Measurements from ENCODE around the gene RIT1. TPM values are rescaled to one million over a fixed set of nuclear protein-coding genes. Genes with fewer than 3 reads are reported as not detected.

Gene RIT1
- total and polyA plus RNA-seq, 12 donors, result 10.3 to 54.0 (median 28.7) TPM

DNA sequence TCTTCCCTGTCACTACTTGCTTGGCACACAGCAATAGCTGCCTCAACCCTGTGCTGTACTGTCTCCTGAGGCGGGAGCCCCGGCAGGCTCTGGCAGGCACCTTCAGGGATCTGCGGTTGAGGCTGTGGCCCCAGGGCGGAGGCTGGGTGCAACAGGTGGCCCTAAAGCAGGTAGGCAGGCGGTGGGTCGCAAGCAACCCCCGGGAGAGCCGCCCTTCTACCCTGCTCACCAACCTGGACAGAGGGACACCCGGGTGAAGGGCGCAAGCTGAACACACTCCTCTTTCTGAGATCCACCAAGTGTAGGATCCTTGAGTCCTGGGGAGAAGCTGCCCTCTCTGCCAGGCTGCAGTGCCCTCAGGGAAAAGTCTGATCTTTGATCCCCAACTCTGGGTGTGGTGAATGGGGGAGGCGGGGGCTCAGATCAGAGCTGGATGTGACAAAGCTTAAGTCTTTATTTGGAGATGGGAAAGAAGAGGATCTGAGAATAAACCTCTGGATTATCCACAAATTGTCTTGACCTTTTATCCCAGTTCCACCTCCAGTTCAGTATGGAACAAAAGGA lies 31.5 kb upstream of the RIT1 start:
- 85 to 96% (median 92%) methylated on average over 9 to 11 of the region's 11 CpGs for WGBS, 4 donors
- intact Hi-C loops (cut with DNase I), result loop anchor here (5.0 to 10.0 kb wide), 2 partner anchors 122 to 125 kb away; partner anchors contain the start of gene RAB25 (in 1 of the 2)

DNA sequence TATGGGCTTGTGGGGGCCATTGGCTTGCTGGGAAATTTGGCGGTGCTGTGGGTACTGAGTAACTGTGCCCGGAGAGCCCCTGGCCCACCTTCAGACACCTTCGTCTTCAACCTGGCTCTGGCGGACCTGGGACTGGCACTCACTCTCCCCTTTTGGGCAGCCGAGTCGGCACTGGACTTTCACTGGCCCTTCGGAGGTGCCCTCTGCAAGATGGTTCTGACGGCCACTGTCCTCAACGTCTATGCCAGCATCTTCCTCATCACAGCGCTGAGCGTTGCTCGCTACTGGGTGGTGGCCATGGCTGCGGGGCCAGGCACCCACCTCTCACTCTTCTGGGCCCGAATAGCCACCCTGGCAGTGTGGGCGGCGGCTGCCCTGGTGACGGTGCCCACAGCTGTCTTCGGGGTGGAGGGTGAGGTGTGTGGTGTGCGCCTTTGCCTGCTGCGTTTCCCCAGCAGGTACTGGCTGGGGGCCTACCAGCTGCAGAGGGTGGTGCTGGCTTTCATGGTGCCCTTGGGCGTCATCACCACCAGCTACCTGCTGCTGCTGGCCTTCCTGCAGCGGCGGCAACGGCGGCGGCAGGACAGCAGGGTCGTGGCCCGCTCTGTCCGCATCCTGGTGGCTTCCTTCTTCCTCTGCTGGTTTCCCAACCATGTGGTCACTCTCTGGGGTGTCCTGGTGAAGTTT lies 30.8 kb upstream of the RIT1 start:
- H3K4me1 ChIP-seq (replicated peaks in 1 of 2), result peaks cover 19 to 35% of the 10 kb centered on the region in 2 donors
- no peak for DNase-seq
- TF ChIP-seq POLR2A (IDR thresholded peaks at IDR 0.05), result no peak
- TF ChIP-seq, protein P1, sequence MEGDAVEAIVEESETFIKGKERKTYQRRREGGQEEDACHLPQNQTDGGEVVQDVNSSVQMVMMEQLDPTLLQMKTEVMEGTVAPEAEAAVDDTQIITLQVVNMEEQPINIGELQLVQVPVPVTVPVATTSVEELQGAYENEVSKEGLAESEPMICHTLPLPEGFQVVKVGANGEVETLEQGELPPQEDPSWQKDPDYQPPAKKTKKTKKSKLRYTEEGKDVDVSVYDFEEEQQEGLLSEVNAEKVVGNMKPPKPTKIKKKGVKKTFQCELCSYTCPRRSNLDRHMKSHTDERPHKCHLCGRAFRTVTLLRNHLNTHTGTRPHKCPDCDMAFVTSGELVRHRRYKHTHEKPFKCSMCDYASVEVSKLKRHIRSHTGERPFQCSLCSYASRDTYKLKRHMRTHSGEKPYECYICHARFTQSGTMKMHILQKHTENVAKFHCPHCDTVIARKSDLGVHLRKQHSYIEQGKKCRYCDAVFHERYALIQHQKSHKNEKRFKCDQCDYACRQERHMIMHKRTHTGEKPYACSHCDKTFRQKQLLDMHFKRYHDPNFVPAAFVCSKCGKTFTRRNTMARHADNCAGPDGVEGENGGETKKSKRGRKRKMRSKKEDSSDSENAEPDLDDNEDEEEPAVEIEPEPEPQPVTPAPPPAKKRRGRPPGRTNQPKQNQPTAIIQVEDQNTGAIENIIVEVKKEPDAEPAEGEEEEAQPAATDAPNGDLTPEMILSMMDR (IDR thresholded peaks at IDR 0.05), result no peak
- intact Hi-C loops (cut with DNase I), result loop anchor here (2.0 to 10.0 kb wide), 3 partner anchors 47 to 125 kb away; partner anchors contain the start of gene RAB25 (in 1 of the 2)
- WGBS, 4 donors, result 82 to 90% (median 85%) methylated on average over 14 to 29 of the region's 29 CpGs
- H3K9me3 ChIP-seq (replicated peaks in 1 of 3), result no peaks in the 10 kb centered on the region
- H3K27ac ChIP-seq, result peak overlapping the region in 1 of 5 donors; percentile 86
- H3K27me3 ChIP-seq, result no peaks in the 10 kb centered on the region
- H3K36me3 ChIP-seq (replicated peaks in 1 of 2), result no peaks in the 10 kb centered on the region
- no peak overlapping the region for H3K4me3 ChIP-seq

More for the DNA sequence above, 31.5 kb upstream of the RIT1 start:
- H3K27ac ChIP-seq, result no peak overlapping the region
- H3K9me3 ChIP-seq (replicated peaks in 1 of 3), result no peaks in the 10 kb centered on the region
- no peak for DNase-seq
- H3K4me1 ChIP-seq (replicated peaks in 1 of 2), result peaks cover 19 to 35% of the 10 kb centered on the region in 2 donors
- peaks cover 0 to 4% of the 10 kb centered on the region in 2 donors for H3K36me3 ChIP-seq (replicated peaks in 1 of 2)
- TF ChIP-seq, protein P1 (IDR thresholded peaks at IDR 0.05), result no peak
- TF ChIP-seq POLR2A (IDR thresholded peaks at IDR 0.05), result no peak
- no peak overlapping the region for H3K4me3 ChIP-seq
- H3K27me3 ChIP-seq, result no peaks in the 10 kb centered on the region

DNA sequence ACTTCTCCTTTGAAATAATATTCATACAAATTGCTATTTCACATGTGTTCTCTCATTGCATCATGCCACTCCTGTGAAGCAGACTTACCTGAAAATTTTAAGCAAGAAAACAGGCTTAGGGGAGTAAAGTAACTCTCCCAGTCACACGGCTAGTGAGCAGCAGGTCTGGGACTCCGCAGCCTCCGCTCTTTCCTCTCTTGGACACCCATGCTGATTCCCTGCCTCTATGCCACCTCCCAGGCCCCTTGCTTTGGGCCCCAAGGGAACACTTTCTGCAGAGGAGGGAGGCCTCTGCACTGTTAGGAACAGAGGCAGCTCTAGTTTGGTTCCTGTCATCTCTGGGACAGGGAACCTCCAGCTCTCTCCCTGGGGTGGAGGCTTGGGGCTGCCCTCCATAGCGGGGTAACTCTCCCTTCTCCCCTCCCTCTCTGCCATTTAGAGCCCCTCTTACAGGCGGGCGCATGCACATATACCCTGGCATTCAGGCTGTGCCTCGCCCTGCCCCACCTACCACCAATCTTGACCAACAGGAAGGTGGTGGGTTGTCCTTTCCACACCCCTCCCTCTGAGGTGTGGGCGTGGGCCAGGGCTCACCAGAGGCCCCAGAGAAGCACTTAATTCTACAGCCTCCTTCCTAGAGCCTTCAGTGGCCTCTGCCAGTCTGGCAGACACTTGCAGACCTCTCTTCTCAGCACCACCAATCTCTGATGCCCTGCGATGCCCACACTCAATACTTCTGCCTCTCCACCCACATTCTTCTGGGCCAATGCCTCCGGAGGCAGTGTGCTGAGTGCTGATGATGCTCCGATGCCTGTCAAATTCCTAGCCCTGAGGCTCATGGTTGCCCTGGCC lies 30.1 kb upstream of the RIT1 start, which contains the start of gene RXFP4:
RXFP4 (plus strand) TSS at position 646 of the 852 bp plus-strand sequence; CDS start at position 718, 72 bp downstream.
- Histone ChIP-seq H3K27ac (peak within 1 kb of the TSS in 4 of 5 donors; percentile 29 to 86 (median 55)), H3K27me3 (no peaks in the 10 kb centered on the region), H3K36me3 (replicated peaks in 1 of 2) (no peaks in the 10 kb centered on the region), H3K9me3 (replicated peaks in 1 of 3) (no peaks in the 10 kb centered on the region), H3K4me1 (replicated peaks in 1 of 2) (peaks cover 19 to 35% of the 10 kb centered on the region in 2 donors), H3K4me3 (no peak within 1 kb of the TSS)
- TF ChIP-seq POLR2A (IDR thresholded peaks at IDR 0.05), result no peak
- TF ChIP-seq, protein P1 (IDR thresholded peaks at IDR 0.05), result no peak
- DNase-seq, result no peak
- WGBS, 4 donors, result 58 to 68% (median 62%) methylated on average over 7 to 11 of the region's 11 CpGs
- intact Hi-C loops (cut with DNase I), result loop anchor here (2.0 to 10.0 kb wide), 3 partner anchors 48 to 126 kb away; partner anchors contain the start of gene RAB25 (in 1 of the 2)

Data from adrenal gland (tissue), 12 donors.